IPS DF 6.9 (cell line): Measurements from ENCODE around the gene TCHP.
"Not testable (repeated sequence)": the region's sequence is repeated elsewhere in the genome, so short reads cannot be mapped to it uniquely, and the experiment has no call there.

Source experiments
- DNase-seq: peaks from one replicate; pipeline ENCODE4 v3.0.0-alpha.2; 2013; ENCODE audit warnings: low read depth, low spot score
- H3K27ac ChIP-seq: one replicate; pipeline ENCODE4 v1.5.1; 2013; ENCODE audit warnings: low read length, control low read depth
- H3K27me3 ChIP-seq: 2 replicates; pipeline ENCODE4 v1.6.1; 2013; ENCODE audit warnings: mild to moderate bottlenecking, low read length; ENCODE audit not compliant: control insufficient read depth, insufficient read depth
- H3K36me3 ChIP-seq: 2 replicates; pipeline ENCODE4 v1.6.1; 2013; ENCODE audit warnings: low read length; ENCODE audit not compliant: control insufficient read depth, insufficient read depth
- H3K4me1 ChIP-seq: 2 replicates; pipeline ENCODE4 v1.6.1; 2013; ENCODE audit warnings: low read length; ENCODE audit not compliant: control insufficient read depth, insufficient read depth
- H3K4me3 ChIP-seq: 2 replicates; pipeline ENCODE4 v1.5.1; 2013; ENCODE audit warnings: mild to moderate bottlenecking, low read length
- H3K9me3 ChIP-seq: 2 replicates; pipeline ENCODE4 v1.6.1; 2013; ENCODE audit warnings: low read length, inconsistent platforms; ENCODE audit not compliant: control insufficient read depth, insufficient read depth
- WGBS: extraction: QIAGEN DNeasy Blood & Tissue Kit; methylation state at CpG from one replicate; pipeline ENCODE4 v1.1.7; 2013; ENCODE audit warnings: mixed read lengths, missing lambda C conversion rate; ENCODE audit not compliant: insufficient read length, insufficient coverage; 5-methylcytosine and 5-hydroxymethylcytosine counted together

TCHP gene, protein sequence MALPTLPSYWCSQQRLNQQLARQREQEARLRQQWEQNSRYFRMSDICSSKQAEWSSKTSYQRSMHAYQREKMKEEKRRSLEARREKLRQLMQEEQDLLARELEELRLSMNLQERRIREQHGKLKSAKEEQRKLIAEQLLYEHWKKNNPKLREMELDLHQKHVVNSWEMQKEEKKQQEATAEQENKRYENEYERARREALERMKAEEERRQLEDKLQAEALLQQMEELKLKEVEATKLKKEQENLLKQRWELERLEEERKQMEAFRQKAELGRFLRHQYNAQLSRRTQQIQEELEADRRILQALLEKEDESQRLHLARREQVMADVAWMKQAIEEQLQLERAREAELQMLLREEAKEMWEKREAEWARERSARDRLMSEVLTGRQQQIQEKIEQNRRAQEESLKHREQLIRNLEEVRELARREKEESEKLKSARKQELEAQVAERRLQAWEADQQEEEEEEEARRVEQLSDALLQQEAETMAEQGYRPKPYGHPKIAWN

DNA sequence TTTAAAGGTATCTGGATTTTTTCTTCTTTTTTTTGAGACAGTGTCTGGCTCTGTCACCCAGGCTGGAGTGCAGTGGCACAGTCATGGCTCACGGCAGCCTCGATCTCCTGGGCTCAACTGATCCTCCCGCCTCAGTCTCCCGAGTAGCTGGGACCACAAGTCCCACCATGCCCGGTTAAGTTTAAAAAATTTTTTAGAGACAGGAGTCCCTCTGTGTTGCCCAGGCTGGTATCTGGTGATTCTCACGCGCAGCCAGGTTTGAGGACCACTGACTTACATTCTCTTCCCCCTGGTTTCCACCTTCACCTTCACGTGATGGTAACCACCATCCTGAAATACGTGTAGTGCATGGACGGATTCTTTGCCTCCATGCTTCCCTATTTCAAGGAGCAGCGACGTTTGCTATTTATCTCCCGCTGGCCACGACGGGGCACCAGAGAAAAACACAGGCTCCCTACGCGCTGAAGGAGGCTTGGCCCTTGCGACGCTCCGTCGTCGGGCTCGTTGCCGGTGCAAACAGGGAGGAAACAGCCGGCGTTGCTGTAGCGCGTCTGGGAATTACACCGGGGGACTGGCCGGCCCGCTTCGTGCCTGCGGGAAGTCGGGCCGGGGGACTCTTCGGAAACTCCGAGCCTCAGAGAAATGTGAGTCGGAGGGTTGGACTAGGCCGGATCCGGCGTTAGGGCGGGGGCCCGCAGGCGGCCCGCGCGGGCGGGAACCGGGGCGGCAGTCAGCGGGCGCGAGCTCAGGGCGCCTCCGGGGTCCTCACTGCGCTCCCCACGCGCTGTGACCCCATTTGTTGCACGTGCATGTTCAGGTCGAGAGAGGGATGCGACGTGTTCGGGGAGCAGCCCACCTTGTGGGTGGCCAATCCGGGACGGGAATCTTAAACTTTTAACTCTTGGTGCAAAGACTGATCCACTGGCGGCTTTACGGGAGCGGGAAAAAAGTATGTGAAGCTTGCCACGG lies at the start of gene TCHP:
Gene TCHP (plus strand): TSS at position 492 of the 969 bp plus-strand sequence. CDS start 2,753 bp downstream, outside the sequence.
- no peaks in the 10 kb centered on the region for H3K9me3 ChIP-seq
- no CpG with 5 or more reads among the region's 69 CpGs for WGBS
- no peak for DNase-seq
- peaks cover 3% of the 10 kb centered on the region; the same call in 1 of the 2 replicates for H3K4me1 ChIP-seq
- H3K27me3 ChIP-seq = peaks cover 59% of the 10 kb centered on the region
- H3K27ac ChIP-seq = no peak within 1 kb of the TSS
- no peaks in the 10 kb centered on the region for H3K36me3 ChIP-seq
- peak within 1 kb of the TSS; percentile 54; the same call in 1 of the 2 replicates for H3K4me3 ChIP-seq

DNA sequence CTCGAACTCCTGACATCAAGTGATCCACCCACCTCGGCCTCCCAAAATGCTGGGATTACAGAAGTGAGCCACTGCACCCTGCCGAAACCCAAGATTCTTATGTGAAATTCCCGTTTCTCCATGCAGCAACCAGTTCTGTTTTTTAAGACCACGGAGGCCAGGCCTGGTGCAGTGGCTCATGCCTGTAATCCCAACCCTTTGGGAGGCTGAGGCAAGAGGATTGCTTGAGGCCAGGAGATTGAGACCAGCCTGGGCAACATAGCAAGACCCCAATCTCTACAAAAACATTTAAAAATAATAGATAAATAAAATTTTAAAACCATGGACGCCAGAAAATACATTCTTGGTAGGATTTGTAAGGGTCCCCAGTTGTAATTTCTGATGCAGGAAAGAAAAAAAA lies 49.6 kb upstream of the TCHP start:
- H3K27me3 ChIP-seq, H3K4me3 ChIP-seq, H3K9me3 ChIP-seq, H3K4me1 ChIP-seq, H3K27ac ChIP-seq, DNase-seq: not testable (repeated sequence)
- no CpG with 5 or more reads among the region's 6 CpGs for WGBS
- peaks cover 14% of the 10 kb centered on the region for H3K36me3 ChIP-seq

DNA sequence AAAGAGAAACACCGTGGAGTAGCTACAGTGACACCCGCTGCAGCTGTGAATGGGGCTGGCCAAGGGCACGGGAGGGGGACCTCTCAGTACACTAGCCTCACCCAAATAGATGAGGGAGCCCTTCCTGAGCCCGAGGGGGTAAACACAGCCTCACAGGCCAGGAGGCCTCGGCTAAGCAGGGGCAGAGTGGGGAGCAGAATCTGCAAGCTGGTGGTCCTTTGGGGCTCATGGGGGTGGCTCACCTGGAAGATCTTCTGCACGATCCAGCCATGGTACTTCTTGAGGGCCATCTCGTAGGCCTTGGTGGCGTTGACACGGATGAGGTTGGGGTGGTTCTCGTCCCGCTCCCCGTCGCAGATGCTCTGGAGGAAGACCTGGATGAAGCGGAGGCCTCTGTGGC lies 44.7 kb upstream of the TCHP start:
- whole genome bisulfite sequencing = no CpG with 5 or more reads among the region's 14 CpGs
- no peak for DNase-seq
- no peak overlapping the region for H3K4me3 ChIP-seq
- peaks cover 15% of the 10 kb centered on the region for H3K36me3 ChIP-seq
- no peak overlapping the region for H3K27ac ChIP-seq
- H3K27me3 ChIP-seq = no peaks in the 10 kb centered on the region
- no peaks in the 10 kb centered on the region for H3K4me1 ChIP-seq
- H3K9me3 ChIP-seq = no peaks in the 10 kb centered on the region

DNA sequence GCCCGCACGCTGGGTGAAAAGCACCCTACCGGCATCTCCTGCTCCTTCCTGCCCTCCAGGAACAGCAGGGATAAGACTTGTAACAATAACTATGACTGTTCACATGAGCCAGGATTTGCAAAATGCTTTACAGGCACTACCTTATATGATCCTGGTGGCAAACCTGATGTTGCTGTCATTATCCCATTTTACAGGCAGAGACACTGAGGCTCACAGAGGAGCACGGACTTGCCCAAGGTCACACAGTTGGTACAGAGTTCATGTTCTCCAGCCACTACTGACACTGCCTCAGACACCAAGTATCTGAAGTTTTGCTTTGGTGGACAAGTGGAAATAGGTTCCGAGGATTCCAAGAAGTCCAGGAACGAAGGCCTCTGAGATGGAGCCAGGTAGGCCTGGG lies 42.4 kb upstream of the TCHP start:
- H3K36me3 ChIP-seq = peaks cover 11% of the 10 kb centered on the region
- H3K4me3 ChIP-seq = no peak overlapping the region
- no CpG with 5 or more reads among the region's 6 CpGs for WGBS
- no peaks in the 10 kb centered on the region for H3K4me1 ChIP-seq
- no peak for DNase-seq
- H3K27me3 ChIP-seq = no peaks in the 10 kb centered on the region
- H3K27ac ChIP-seq = no peak overlapping the region
- H3K9me3 ChIP-seq = no peaks in the 10 kb centered on the region

DNA sequence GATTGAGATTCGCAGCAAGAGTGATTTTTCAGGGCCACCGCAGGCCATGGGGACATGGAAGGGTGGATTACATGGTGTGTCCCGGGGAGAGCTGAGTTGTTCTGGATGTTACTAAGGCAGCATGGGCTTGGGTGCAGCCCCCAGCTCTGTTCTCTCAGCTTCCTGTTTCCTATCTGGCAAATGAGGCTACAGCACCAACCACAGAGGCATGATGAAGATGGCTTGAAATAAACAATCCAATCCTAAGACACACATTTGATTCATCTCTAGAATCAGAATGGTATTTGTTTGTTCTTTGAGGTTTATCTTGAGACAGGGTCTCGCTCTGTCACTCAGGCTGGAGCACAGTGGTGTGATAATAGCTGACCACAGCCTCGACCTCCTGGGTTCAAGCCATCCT lies 41.3 kb upstream of the TCHP start:
- Histone ChIP-seq H3K9me3 (no peaks in the 10 kb centered on the region), H3K36me3 (peaks cover 8% of the 10 kb centered on the region; the same call in 1 of the 2 replicates), H3K27me3 (no peaks in the 10 kb centered on the region), H3K27ac (no peak overlapping the region), H3K4me1 (no peaks in the 10 kb centered on the region), H3K4me3 (no peak overlapping the region)
- DNase-seq = no peak
- WGBS = no CpG with 5 or more reads among the region's 5 CpGs

DNA sequence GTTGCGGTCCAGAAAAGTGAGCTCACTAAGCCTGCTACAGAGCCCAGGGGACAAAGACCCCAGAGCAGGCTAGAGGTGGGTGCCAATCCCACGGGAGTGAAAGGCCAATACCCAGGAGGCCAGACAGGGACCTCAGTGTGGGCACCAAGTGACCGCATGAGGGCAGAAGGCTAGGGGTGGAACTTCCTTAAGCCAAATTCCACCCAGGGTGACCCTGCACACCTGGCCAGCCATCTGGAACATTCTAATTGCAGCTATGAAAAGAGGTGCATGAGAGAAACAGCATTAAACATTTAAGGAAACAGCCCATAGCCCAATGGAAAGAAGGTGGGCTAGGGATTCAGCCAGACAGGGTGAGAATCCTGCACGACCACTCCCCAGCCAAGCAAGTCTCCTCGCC lies 39.1 kb upstream of the TCHP start:
- Histone ChIP-seq H3K36me3 (no peaks in the 10 kb centered on the region), H3K4me3 (no peak overlapping the region), H3K27ac (no peak overlapping the region), H3K27me3 (no peaks in the 10 kb centered on the region), H3K4me1 (peaks cover 2% of the 10 kb centered on the region; the same call in 1 of the 2 replicates), H3K9me3 (no peaks in the 10 kb centered on the region)
- no peak for DNase-seq
- no CpG with 5 or more reads among the region's 5 CpGs for WGBS

DNA sequence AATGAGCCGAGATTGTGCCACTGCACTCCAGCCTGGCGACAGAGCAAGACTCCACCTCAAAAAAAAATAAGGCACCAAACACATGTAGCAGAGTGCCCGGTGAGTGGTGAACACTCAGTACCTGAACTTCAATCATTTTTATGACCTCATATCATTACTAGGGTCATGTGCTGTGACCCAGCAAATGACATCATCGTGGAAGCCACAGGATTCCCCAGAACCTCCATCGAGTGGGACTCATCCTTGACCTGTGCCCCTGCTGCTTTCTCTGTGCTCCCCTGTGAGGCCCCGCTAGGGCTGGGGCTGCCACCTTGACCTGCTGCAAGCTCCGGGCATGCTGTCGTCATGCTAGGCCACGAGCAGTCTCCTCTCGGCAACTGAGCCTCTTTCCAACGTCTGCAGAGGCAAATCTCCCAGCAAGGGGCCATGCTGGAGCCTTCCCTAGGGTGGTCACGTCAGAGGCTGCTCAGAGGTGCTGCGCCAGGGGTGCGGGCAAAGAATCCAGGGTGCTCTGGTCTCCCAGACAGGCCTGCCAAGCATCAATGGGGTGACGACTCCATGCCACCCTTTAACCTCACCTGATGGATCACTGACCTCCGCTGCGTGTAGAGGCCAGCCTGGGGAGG lies 38.3 kb upstream of the TCHP start:
- Histone ChIP-seq H3K27me3 (no peaks in the 10 kb centered on the region), H3K9me3 (no peaks in the 10 kb centered on the region), H3K27ac (no peak overlapping the region), H3K4me3 (no peak overlapping the region), H3K36me3 (no peaks in the 10 kb centered on the region), H3K4me1 (peaks cover 2% of the 10 kb centered on the region; the same call in 1 of the 2 replicates)
- DNase-seq = no peak
- no CpG with 5 or more reads among the region's 17 CpGs for WGBS

DNA sequence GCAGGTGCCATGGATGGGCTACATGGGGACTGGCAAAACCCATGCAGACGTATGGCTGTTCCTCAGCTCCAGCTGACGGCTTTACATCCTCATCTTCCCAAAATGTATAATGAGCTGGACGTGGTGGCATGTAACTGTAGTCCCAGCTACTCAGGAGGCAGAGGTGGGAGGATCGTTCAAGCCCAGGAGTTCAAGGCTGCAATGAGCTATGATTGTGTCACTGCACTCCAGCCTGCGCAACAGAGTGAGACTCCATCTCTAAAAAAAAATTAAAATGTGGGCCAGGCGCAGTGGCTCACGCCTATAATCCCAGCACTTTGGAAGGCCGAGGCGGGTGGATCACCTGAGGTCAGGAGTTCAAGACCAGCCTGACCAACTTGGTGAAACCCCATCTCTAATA lies 37.6 kb upstream of the TCHP start:
- H3K36me3 ChIP-seq, DNase-seq, H3K27ac ChIP-seq, H3K9me3 ChIP-seq, H3K27me3 ChIP-seq, H3K4me1 ChIP-seq, H3K4me3 ChIP-seq: not testable (repeated sequence)
- WGBS = no CpG with 5 or more reads among the region's 9 CpGs

DNA sequence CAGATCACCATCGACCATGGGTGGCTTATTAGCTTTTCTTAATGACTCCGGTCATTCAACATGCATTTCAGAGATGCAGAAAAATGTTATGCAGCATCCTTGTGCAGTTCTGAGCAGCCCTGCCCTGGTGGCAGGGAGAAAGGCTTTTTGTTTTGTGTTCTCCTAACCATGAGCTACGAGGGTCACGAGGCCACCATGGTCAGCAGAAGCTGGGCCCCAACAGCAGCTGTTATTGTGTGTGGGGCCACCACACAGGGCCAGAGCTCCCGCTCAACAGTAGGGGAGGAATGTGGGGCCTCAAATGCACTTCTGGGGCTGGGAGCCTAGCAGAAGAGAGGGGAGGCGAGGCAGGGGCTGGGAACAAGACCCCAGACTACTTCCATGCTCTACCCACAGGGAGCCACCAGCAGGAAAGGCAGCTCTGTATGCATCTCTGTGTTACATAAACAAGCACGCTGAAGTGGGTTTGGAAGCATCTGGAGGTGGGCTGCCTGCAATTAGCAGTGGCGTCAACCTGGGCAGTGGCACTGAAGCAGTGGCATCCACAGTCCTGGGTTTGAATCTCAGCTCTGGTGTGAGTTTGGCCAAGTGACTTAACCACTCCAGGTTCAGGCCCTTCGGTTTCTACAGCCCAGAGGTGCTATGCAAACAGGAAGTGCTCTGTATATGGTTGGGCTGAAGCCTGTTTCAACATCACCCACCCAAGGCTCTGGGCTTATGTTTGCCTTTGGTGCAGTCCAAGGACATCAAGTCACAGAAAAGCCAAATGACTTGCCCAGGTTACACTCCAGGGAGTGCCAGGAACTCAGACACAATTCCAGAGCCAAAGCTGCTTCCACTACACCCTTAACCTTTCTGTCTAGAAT lies 36.0 kb upstream of the TCHP start:
- no CpG with 5 or more reads among the region's 9 CpGs for WGBS
- no peak overlapping the region for H3K27ac ChIP-seq
- peaks cover 2% of the 10 kb centered on the region; the same call in 1 of the 2 replicates for H3K4me1 ChIP-seq
- DNase-seq = no peak
- H3K27me3 ChIP-seq = no peaks in the 10 kb centered on the region
- H3K36me3 ChIP-seq = no peaks in the 10 kb centered on the region
- no peak overlapping the region for H3K4me3 ChIP-seq
- no peaks in the 10 kb centered on the region for H3K9me3 ChIP-seq
